ENCODE data around the gene ADM5. TPM values are rescaled to one million over a fixed set of nuclear protein-coding genes. Genes with fewer than 3 reads are reported as not detected.
A peak's percentile ranks its signal among the peaks of the same experiment; 100 is the strongest.
"Not testable (repeated sequence)": the region's sequence is repeated elsewhere in the genome, so short reads cannot be mapped to it uniquely, and the experiment has no call there.

The ADM5 gene
- total and polyA plus RNA-seq, 2 donors (not counting 1 experiment from before 2014, with no cell fraction given), result 0.06 to 0.33 TPM

GRCh38 chr19:49718991-49719390 lies 29.6 kb downstream of the ADM5 start:
- H4K20me1 ChIP-seq (ENCODE audit: control insufficient read depth, extremely low read depth, insufficient read depth, low read length), result no peaks in the 10 kb centered on the region
- no peak for DNase-seq (ENCODE audit: low read depth in 2 of 2)
- H3K4me1 ChIP-seq (ENCODE audit: control insufficient read depth, extremely low read depth, insufficient read depth, low read length), result no peaks in the 10 kb centered on the region
- H3K4me2 ChIP-seq (ENCODE audit: extremely low read depth, insufficient read depth, low read length), result no peak overlapping the region
- H3K79me2 ChIP-seq (ENCODE audit: control insufficient read depth, insufficient read depth, low read length), result no peaks in the 10 kb centered on the region
- H2AFZ ChIP-seq (ENCODE audit: low read length), result no peak overlapping the region
- no peaks in the 10 kb centered on the region for H3K9me3 ChIP-seq (ENCODE audit: control insufficient read depth, insufficient read depth, low read depth, low read length)
- no peak for TF ChIP-seq EZH2 (IDR thresholded peaks at IDR 0.05; ENCODE audit: low read length, missing control alignments)
- no peak for TF ChIP-seq CTCF (conservative IDR thresholded peaks at IDR 0.05 in 1 of 2, IDR thresholded peaks at IDR 0.05 in 1 of 2; ENCODE audit: low read depth in 1 of 2, low read length in 2 of 2)
- no peak overlapping the region for H3K4me3 ChIP-seq (replicated peaks in 1 of 4; ENCODE audit: control extremely low read depth in 1 of 4, insufficient read depth in 1 of 4, low read depth in 3 of 4, low read length in 4 of 4)
- H3K9ac ChIP-seq (ENCODE audit: insufficient read depth, low read length), result no peak overlapping the region
- H3K27ac ChIP-seq (ENCODE audit: insufficient read depth, low read length), result no peak overlapping the region
- H3K27me3 ChIP-seq (ENCODE audit: control insufficient read depth, insufficient read depth, low read length), result no peaks in the 10 kb centered on the region
- no peaks in the 10 kb centered on the region for H3K36me3 ChIP-seq (ENCODE audit: control insufficient read depth, insufficient read depth, low read length)

- H3K79me2 ChIP-seq (ENCODE audit: control insufficient read depth, insufficient read depth, low read length); H3K27ac ChIP-seq (ENCODE audit: insufficient read depth, low read length); H3K9me3 ChIP-seq (ENCODE audit: control insufficient read depth, insufficient read depth, low read depth, low read length); H4K20me1 ChIP-seq (ENCODE audit: control insufficient read depth, extremely low read depth, insufficient read depth, low read length); H3K4me1 ChIP-seq (ENCODE audit: control insufficient read depth, extremely low read depth, insufficient read depth, low read length); H3K9ac ChIP-seq (ENCODE audit: insufficient read depth, low read length); H3K27me3 ChIP-seq (ENCODE audit: control insufficient read depth, insufficient read depth, low read length); H3K4me2 ChIP-seq (ENCODE audit: extremely low read depth, insufficient read depth, low read length); H2AFZ ChIP-seq (ENCODE audit: low read length); H3K4me3 ChIP-seq (replicated peaks in 1 of 4; ENCODE audit: control extremely low read depth in 1 of 4, insufficient read depth in 1 of 4, low read depth in 3 of 4, low read length in 4 of 4); H3K36me3 ChIP-seq (ENCODE audit: control insufficient read depth, insufficient read depth, low read length); DNase-seq (ENCODE audit: low read depth in 2 of 2): not testable (repeated sequence)
These were observed 30.0 kb downstream of the ADM5 start for GRCh38 chr19:49719420-49719819.

GRCh38 chr19:49727217-49728030 lies 38.0 kb downstream of the ADM5 start:
- peaks cover 7% of the 10 kb centered on the region for H3K4me1 ChIP-seq (ENCODE audit: control insufficient read depth, extremely low read depth, insufficient read depth, low read length)
- peak overlapping the region; percentile 91 for H2AFZ ChIP-seq (ENCODE audit: low read length)
- H3K9me3 ChIP-seq (ENCODE audit: control insufficient read depth, insufficient read depth, low read depth, low read length), result no peaks in the 10 kb centered on the region
- DNase-seq (ENCODE audit: low read depth in 2 of 2), result peak; percentile 31 to 45
- peak overlapping the region; percentile 75 for H3K4me2 ChIP-seq (ENCODE audit: extremely low read depth, insufficient read depth, low read length)
- H3K27ac ChIP-seq (ENCODE audit: insufficient read depth, low read length), result peak overlapping the region; percentile 20
- peak overlapping the region in 1 of 4 experiments; percentile 5 for H3K4me3 ChIP-seq (replicated peaks in 1 of 4; ENCODE audit: control extremely low read depth in 1 of 4, insufficient read depth in 1 of 4, low read depth in 3 of 4, low read length in 4 of 4)
- no peaks in the 10 kb centered on the region for H3K36me3 ChIP-seq (ENCODE audit: control insufficient read depth, insufficient read depth, low read length)
- no peaks in the 10 kb centered on the region for H3K79me2 ChIP-seq (ENCODE audit: control insufficient read depth, insufficient read depth, low read length)
- peak overlapping the region; percentile 16 for H3K9ac ChIP-seq (ENCODE audit: insufficient read depth, low read length)
- H4K20me1 ChIP-seq (ENCODE audit: control insufficient read depth, extremely low read depth, insufficient read depth, low read length), result no peaks in the 10 kb centered on the region
- TF ChIP-seq EZH2 (IDR thresholded peaks at IDR 0.05; ENCODE audit: low read length, missing control alignments) (no peak), CTCF (conservative IDR thresholded peaks at IDR 0.05 in 1 of 2, IDR thresholded peaks at IDR 0.05 in 1 of 2; ENCODE audit: low read depth in 1 of 2, low read length in 2 of 2) (no peak)
- no peaks in the 10 kb centered on the region for H3K27me3 ChIP-seq (ENCODE audit: control insufficient read depth, insufficient read depth, low read length)

Measured in fibroblast of lung (primary cell).